BLaER1 (cell line): ENCODE data around the gene KDM6B.
A peak's percentile ranks its signal among the peaks of the same experiment; 100 is the strongest.

Experiments used
- H3K27ac ChIP-seq: shearing (Covaris generic); formaldehyde crosslinking; 2 replicates; pipeline ENCODE4 v1.8.1; 2022
- H3K27me3 ChIP-seq: shearing (Covaris generic); formaldehyde crosslinking; 2 replicates; pipeline ENCODE4 v1.8.1; 2022
- H3K36me3 ChIP-seq: shearing (Covaris generic); formaldehyde crosslinking; 2 replicates; pipeline ENCODE4 v1.8.1; 2022
- H3K4me1 ChIP-seq: shearing (Covaris generic); formaldehyde crosslinking; 2 replicates; pipeline ENCODE4 v1.8.1; 2022
- H3K4me2 ChIP-seq: shearing (Covaris generic); formaldehyde crosslinking; 2 replicates; pipeline ENCODE4 v1.8.1; 2022
- H3K4me3 ChIP-seq: shearing (Covaris generic); formaldehyde crosslinking; 2 replicates; pipeline ENCODE4 v1.8.1; 2022
- H3K9ac ChIP-seq: shearing (Covaris generic); formaldehyde crosslinking; 2 replicates; pipeline ENCODE4 v1.8.1; 2022
- H3K9me3 ChIP-seq: shearing (Covaris generic); formaldehyde crosslinking; 2 replicates; pipeline ENCODE4 v1.8.1; 2022
- H4K20me1 ChIP-seq: shearing (Covaris generic); formaldehyde crosslinking; 2 replicates; pipeline ENCODE4 v1.8.1; 2022
- Cebpa-rat ChIP-seq: shearing (Covaris generic); IDR thresholded peaks from 2 replicates; pipeline ENCODE4 v1.8.1; 2022

KDM6B gene, protein sequence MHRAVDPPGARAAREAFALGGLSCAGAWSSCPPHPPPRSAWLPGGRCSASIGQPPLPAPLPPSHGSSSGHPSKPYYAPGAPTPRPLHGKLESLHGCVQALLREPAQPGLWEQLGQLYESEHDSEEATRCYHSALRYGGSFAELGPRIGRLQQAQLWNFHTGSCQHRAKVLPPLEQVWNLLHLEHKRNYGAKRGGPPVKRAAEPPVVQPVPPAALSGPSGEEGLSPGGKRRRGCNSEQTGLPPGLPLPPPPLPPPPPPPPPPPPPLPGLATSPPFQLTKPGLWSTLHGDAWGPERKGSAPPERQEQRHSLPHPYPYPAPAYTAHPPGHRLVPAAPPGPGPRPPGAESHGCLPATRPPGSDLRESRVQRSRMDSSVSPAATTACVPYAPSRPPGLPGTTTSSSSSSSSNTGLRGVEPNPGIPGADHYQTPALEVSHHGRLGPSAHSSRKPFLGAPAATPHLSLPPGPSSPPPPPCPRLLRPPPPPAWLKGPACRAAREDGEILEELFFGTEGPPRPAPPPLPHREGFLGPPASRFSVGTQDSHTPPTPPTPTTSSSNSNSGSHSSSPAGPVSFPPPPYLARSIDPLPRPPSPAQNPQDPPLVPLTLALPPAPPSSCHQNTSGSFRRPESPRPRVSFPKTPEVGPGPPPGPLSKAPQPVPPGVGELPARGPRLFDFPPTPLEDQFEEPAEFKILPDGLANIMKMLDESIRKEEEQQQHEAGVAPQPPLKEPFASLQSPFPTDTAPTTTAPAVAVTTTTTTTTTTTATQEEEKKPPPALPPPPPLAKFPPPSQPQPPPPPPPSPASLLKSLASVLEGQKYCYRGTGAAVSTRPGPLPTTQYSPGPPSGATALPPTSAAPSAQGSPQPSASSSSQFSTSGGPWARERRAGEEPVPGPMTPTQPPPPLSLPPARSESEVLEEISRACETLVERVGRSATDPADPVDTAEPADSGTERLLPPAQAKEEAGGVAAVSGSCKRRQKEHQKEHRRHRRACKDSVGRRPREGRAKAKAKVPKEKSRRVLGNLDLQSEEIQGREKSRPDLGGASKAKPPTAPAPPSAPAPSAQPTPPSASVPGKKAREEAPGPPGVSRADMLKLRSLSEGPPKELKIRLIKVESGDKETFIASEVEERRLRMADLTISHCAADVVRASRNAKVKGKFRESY (N-terminal part only)

DNA sequence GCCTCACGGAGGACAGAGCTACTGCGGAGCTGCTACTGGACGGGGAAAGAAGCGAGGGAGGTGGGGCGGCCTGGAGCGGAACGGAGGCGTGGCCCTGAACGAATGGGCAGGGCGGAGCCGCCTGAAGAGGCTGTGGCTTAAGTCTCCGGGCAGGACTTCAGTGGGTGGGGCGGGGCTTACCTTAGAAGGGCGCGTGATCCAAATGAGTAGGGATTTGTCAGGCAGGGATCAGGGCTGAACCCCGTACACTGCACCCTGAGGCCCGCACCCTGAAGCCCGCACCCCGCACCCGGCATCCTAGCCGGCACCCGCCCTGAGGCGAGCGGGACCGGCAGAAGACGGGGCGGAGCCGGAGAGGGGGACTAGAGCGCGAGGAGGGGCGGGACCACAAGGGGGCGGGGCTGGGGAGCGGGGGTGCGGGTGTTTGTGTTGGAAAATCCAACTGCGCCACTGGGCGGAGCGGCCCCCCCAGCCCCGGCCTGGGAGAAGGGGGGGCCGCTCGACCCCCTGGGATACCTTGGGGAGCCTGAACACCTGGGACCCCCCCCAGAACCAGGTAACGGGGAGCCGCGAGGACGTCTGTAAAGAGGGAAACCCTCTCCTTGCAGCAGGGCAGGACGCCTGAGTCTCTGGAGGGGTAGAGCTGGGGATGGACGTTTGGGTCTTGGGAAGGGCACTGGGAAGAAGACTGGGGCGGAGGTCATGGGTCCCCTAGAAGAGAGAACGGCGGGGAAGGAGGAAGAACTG lies at the start of gene KDM6B:
Gene KDM6B (plus strand): TSS at position 423 of the 747 bp plus-strand sequence. CDS start 11,338 bp downstream, outside the sequence.
- no peaks in the 10 kb centered on the region for H3K27me3 ChIP-seq
- H3K9me3 ChIP-seq: no peaks in the 10 kb centered on the region
- peaks cover 28% of the 10 kb centered on the region for H3K4me1 ChIP-seq
- H3K4me3 ChIP-seq: peak within 1 kb of the TSS; percentile 84
- peaks cover 6% of the 10 kb centered on the region for H4K20me1 ChIP-seq
- peak within 1 kb of the TSS; percentile 78 for H3K27ac ChIP-seq
- peak within 1 kb of the TSS; percentile 97 for H3K4me2 ChIP-seq
- H3K9ac ChIP-seq: peak within 1 kb of the TSS; percentile 90
- no peak for TF ChIP-seq Cebpa-rat
- no peaks in the 10 kb centered on the region for H3K36me3 ChIP-seq

DNA sequence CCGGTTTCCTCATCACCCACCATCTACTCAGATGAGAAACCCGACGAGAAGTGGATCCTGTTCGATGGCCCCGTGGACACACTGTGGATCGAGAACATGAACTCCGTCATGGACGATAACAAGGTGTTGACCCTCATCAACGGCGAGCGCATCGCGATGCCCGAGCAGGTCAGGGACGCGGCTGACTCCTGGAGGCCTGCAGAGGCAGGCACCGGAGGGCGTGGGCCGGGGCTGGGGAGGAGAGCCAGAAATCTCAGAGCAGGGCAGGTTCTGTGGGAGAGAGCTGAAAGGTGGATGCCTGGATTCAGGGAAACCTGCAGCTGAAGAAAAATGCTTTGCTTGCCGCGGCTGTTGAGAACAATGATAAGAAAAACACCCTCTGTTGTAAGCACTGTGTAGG lies 47.2 kb upstream of the KDM6B start:
- no peaks in the 10 kb centered on the region for H4K20me1 ChIP-seq
- H3K4me3 ChIP-seq: no peak overlapping the region
- H3K36me3 ChIP-seq: no peaks in the 10 kb centered on the region
- no peaks in the 10 kb centered on the region for H3K27me3 ChIP-seq
- no peak for TF ChIP-seq Cebpa-rat
- H3K9me3 ChIP-seq: no peaks in the 10 kb centered on the region
- H3K4me1 ChIP-seq: peaks cover 10% of the 10 kb centered on the region
- H3K9ac ChIP-seq: no peak overlapping the region
- no peak overlapping the region for H3K27ac ChIP-seq
- H3K4me2 ChIP-seq: no peak overlapping the region

DNA sequence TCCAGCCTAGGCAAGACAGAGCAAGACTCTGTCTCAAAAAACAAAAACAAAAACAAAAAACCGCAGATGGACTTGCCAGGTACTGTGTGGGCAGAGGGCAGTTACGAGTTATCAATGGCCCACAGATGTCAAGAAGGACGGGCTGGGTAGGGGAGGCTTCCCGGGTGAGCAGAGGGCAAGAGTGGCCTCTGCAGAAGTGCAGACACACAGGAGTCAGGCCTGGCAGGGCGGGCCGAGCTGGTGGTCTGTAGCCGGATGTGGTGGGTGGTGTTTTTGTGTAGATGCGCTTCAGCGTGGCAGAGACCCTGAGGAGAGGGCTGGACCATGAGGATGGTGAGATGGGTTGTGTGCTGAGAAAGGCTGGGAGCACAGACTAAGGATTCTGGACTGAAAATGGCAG lies 44.9 kb upstream of the KDM6B start:
- Histone ChIP-seq H3K27me3 (no peaks in the 10 kb centered on the region), H3K9me3 (no peaks in the 10 kb centered on the region), H3K4me2 (no peak overlapping the region), H3K36me3 (no peaks in the 10 kb centered on the region), H4K20me1 (no peaks in the 10 kb centered on the region), H3K4me3 (no peak overlapping the region), H3K9ac (no peak overlapping the region), H3K4me1 (no peaks in the 10 kb centered on the region), H3K27ac (no peak overlapping the region)
- no peak for TF ChIP-seq Cebpa-rat

DNA sequence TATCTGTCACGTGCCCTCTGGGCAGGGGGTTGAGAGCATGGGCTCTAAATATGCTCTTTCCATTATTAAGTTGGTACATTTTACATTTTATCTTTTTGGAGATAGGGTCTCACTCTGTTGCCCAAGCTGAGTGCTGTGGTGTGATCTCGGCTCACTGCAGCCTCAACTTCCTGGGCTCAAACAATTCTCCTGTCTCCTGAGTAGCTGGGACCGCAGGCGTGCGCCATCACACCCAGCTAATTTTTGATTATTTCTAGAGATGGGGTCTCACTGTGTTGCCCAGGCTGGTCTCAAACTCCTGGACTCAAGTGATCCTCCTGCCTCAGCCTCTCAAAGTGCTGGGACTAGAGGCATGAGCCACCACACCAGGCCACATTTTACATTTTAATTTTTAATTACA lies 43.9 kb upstream of the KDM6B start:
- no peak overlapping the region for H3K9ac ChIP-seq

DNA sequence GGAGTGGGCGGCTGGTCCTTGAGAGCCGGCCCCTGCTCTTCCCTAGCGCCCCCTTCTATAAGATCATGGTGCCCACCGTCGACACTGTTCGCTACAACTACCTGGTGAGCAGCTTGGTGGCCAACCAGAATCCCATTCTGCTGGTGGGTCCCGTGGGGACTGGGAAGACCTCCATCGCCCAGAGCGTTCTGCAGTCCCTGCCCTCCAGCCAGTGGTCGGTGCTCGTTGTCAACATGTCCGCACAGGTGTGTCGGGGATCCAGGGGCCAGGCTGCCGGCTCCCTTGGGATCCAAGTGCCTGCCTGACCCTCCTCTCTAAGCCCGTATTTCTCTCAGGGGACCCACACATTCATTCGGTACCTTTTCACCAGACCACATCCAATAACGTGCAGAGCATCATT lies 41.4 kb upstream of the KDM6B start:
- no peak for TF ChIP-seq Cebpa-rat
- H3K27me3 ChIP-seq: no peaks in the 10 kb centered on the region
- H4K20me1 ChIP-seq: no peaks in the 10 kb centered on the region
- no peaks in the 10 kb centered on the region for H3K4me1 ChIP-seq
- H3K9ac ChIP-seq: no peak overlapping the region
- H3K4me3 ChIP-seq: no peak overlapping the region
- no peaks in the 10 kb centered on the region for H3K36me3 ChIP-seq
- no peak overlapping the region for H3K4me2 ChIP-seq
- H3K9me3 ChIP-seq: no peaks in the 10 kb centered on the region
- no peak overlapping the region for H3K27ac ChIP-seq

More for the DNA sequence above, 43.9 kb upstream of the KDM6B start:
- no peaks in the 10 kb centered on the region for H3K4me1 ChIP-seq
- H3K4me3 ChIP-seq: no peak overlapping the region
- no peaks in the 10 kb centered on the region for H3K27me3 ChIP-seq
- H4K20me1 ChIP-seq: no peaks in the 10 kb centered on the region
- no peaks in the 10 kb centered on the region for H3K36me3 ChIP-seq
- H3K27ac ChIP-seq: no peak overlapping the region
- H3K4me2 ChIP-seq: no peak overlapping the region
- TF ChIP-seq Cebpa-rat: no peak
- no peaks in the 10 kb centered on the region for H3K9me3 ChIP-seq

DNA sequence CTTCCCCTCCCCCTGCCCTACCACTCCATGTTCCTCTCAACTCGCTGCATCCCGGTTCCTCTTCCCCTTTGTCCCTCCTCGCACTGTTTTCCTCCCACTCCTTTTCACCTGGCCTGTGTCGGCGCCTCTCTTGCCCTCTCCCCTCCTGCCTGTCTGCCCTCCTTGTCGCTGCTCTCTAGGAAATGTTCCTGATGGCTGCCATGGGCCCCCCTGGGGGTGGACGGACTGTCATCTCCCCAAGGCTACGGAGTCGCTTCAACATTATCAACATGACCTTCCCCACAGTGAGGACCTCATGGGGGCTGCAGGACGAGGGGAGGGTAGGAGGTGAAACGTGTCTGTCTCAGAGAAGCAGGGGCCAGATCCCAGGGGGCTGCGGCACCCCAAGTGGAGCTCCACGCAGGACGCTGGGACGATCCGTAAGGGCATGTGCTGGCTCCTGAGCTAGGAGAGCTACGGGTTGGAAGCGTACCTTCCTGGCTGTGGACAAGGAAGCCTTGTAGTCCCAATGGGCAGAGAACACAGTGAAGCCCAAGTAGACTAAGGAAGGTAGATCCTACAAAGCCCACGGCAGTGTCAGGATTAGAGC lies 39.8 kb upstream of the KDM6B start:
- Histone ChIP-seq H3K4me1 (no peaks in the 10 kb centered on the region), H3K4me2 (no peak overlapping the region), H3K9ac (no peak overlapping the region), H3K36me3 (no peaks in the 10 kb centered on the region), H3K4me3 (no peak overlapping the region), H3K27me3 (no peaks in the 10 kb centered on the region), H4K20me1 (no peaks in the 10 kb centered on the region), H3K9me3 (no peaks in the 10 kb centered on the region), H3K27ac (no peak overlapping the region)
- no peak for TF ChIP-seq Cebpa-rat

DNA sequence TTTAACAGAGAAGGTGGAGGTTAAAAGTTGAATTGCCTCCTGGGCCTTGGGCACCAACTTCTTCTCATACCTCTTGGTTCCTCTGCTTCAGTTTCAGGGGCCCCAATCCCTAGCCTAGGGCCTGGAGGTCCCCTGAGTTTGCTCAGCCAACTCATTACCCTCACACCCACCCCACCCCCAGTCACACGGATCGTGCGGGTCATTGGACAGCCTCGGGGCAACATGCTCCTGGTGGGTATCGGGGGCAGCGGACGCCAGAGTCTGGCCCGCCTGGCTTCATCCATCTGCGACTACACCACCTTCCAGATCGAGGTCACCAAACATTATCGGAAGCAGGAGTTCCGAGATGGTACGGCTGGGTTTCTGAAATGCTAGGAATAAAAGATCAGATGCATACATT lies 36.0 kb upstream of the KDM6B start:
- H3K4me3 ChIP-seq: no peak overlapping the region
- no peak overlapping the region for H3K27ac ChIP-seq
- H3K36me3 ChIP-seq: no peaks in the 10 kb centered on the region
- no peaks in the 10 kb centered on the region for H4K20me1 ChIP-seq
- TF ChIP-seq Cebpa-rat: no peak
- H3K4me2 ChIP-seq: no peak overlapping the region
- H3K27me3 ChIP-seq: no peaks in the 10 kb centered on the region
- H3K9me3 ChIP-seq: no peaks in the 10 kb centered on the region
- H3K9ac ChIP-seq: no peak overlapping the region
- H3K4me1 ChIP-seq: no peaks in the 10 kb centered on the region

DNA sequence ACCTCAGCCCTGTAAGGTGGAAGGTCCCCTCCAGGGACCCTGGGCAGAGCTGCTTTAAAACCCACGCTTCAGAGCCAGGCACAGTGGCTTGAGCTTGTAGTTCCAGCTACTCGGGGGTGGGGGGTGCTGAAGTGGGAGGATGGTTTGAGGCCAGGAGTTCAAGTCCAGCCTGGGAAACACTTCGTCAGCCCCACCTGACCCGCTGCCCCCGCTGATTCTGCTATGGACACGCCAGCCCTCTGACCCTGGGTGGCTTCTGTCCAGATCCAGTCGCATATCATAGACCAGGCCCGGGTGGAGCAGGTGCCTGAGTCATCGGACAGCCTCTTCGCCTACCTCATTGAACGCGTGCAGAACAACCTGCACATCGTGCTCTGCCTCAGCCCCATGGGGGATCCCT lies 35.2 kb upstream of the KDM6B start:
- H3K9me3 ChIP-seq: no peaks in the 10 kb centered on the region
- H3K4me2 ChIP-seq: no peak overlapping the region
- no peaks in the 10 kb centered on the region for H3K27me3 ChIP-seq
- no peak overlapping the region for H3K27ac ChIP-seq
- H3K36me3 ChIP-seq: no peaks in the 10 kb centered on the region
- no peaks in the 10 kb centered on the region for H4K20me1 ChIP-seq
- no peaks in the 10 kb centered on the region for H3K4me1 ChIP-seq
- no peak for TF ChIP-seq Cebpa-rat
- H3K9ac ChIP-seq: no peak overlapping the region
- H3K4me3 ChIP-seq: no peak overlapping the region

DNA sequence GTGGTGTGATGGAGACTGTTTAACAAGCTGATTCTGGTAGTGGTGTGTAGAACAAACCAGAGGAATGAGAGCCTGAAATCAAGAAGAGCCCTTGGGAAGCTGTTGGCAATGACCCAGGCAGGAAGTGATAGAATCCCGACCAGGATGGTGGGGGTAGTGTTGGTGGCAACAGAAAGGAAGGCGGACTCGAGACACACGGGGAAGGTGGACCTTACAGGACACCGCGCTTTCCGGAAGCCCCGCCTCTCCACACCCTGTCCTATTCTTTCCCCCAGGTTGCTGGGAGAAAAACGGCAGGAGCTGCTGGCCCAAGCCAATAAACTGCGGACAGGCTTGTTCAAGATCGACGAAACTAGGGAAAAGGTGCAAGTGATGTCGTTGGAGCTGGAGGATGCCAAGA lies 30.0 kb upstream of the KDM6B start:
- Histone ChIP-seq H3K9ac (no peak overlapping the region), H3K27ac (no peak overlapping the region), H4K20me1 (no peaks in the 10 kb centered on the region), H3K36me3 (no peaks in the 10 kb centered on the region), H3K4me2 (no peak overlapping the region), H3K27me3 (no peaks in the 10 kb centered on the region), H3K9me3 (no peaks in the 10 kb centered on the region), H3K4me1 (peaks cover 5% of the 10 kb centered on the region), H3K4me3 (no peak overlapping the region)
- no peak for TF ChIP-seq Cebpa-rat
